HUES6 (cell line): ENCODE measurements around the gene HOXD3.

Experiments used
- H3K27ac ChIP-seq: 2 replicates; pipeline ENCODE4 v1.7.0; 2013; ENCODE audit warnings: low read depth, mild to moderate bottlenecking, low read length, inconsistent platforms
- H3K27me3 ChIP-seq: 2 replicates; pipeline ENCODE4 v1.6.1; 2013; ENCODE audit warnings: low read length; ENCODE audit not compliant: control insufficient read depth, insufficient read depth
- H3K36me3 ChIP-seq: 2 replicates; pipeline ENCODE4 v1.6.1; 2013; ENCODE audit warnings: low read length; ENCODE audit not compliant: control insufficient read depth, insufficient read depth
- H3K4me1 ChIP-seq: 2 replicates; pipeline ENCODE4 v1.6.1; 2013; ENCODE audit warnings: low read length; ENCODE audit not compliant: control insufficient read depth, insufficient read depth
- H3K4me3 ChIP-seq: 2 replicates; pipeline ENCODE4 v1.5.1; 2013; ENCODE audit warnings: low read depth, low read length
- H3K9ac ChIP-seq: one replicate; pipeline ENCODE4 v1.6.1; 2013; ENCODE audit warnings: mild to moderate bottlenecking, low read length
- H3K9me3 ChIP-seq: 2 replicates; pipeline ENCODE4 v1.6.1; 2013; ENCODE audit warnings: low read depth, low read length; ENCODE audit not compliant: control insufficient read depth, insufficient read depth

HOXD3 gene

DNA sequence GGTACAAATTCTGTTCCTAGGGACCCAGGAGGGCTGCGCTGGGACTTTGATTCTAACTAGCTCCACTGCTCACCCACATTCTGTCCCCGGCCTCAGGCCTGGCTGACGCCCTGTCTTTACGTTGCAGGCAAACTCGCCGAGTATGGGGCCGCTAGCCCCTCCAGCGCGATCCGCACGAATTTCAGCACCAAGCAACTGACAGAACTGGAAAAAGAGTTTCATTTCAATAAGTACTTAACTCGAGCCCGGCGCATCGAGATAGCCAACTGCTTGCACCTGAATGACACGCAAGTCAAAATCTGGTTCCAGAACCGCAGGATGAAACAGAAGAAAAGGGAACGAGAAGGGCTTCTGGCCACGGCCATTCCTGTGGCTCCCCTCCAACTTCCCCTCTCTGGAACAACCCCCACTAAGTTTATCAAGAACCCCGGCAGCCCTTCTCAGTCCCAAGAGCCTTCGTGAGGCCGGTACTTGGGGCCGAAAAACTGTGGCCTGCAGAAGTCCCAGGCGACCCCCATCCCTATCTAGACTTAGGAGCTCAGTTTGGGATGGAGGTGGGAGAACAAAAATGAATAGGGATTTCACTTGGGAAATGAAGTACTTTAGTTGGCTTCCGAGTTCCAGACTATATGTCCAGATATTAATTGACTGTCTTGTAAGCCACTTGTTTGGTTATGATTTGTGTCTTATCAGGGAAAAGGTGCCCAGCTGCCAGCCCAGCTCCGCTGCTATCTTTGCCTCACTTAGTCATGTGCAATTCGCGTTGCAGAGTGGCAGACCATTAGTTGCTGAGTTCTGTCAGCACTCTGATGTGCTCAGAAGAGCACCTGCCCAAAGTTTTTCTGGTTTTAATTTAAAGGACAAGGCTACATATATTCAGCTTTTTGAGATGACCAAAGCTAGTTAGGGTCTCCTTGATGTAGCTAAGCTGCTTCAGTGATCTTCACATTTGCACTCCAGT is 32.9 kb downstream of the HOXD3 start:
- H3K36me3 ChIP-seq, result no peaks in the 10 kb centered on the region
- H3K27ac ChIP-seq, result no peak overlapping the region
- peaks cover 39% of the 10 kb centered on the region for H3K4me1 ChIP-seq
- H3K27me3 ChIP-seq, result peaks cover 100% of the 10 kb centered on the region
- peak overlapping the region; percentile 66 for H3K4me3 ChIP-seq
- H3K9me3 ChIP-seq, result no peaks in the 10 kb centered on the region
- peak overlapping the region; percentile 64 for H3K9ac ChIP-seq

DNA sequence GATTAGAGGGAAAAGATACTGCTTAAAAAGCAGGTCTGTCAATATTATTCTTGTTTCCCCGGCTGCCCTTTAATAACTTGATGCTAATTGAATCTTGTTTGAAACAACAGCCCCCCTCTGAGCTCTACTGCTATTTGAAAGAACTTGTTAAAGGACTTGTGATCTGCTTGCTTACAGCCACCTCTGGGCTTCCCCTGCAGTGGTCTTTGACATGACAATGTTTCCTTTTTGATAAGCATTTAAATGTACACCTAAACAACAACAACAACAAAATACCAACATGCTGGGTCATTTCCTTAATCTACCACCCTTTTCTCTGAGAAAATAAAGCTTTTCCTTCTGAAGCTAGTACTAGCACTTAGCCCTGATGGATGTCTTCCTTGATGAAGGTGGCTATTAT is 35.2 kb downstream of the HOXD3 start:
- Histone ChIP-seq H3K4me1 (peaks cover 33% of the 10 kb centered on the region), H3K9me3 (no peaks in the 10 kb centered on the region), H3K27ac (no peak overlapping the region), H3K27me3 (peaks cover 89% of the 10 kb centered on the region), H3K9ac (no peak overlapping the region), H3K36me3 (no peaks in the 10 kb centered on the region), H3K4me3 (no peak overlapping the region; the same call in 1 of the 2 replicates)

DNA sequence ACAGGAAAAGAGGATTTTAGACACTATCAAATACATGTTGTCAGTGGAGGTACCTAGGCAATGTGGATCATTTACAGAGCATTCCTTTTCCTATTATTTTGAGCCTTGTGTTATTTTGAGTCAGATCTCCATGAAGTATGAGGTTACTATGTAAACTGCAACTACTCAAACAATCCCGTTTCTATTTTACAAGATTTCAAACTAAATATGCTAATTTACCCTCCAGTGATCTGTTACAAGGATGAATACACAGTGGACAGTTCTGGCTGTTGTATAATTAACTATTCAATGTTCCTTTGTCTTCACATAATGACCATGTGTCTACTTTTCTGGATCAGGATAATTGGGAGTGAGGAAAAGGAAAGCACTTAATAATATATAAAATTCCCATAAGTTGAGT is 35.9 kb downstream of the HOXD3 start:
- Histone ChIP-seq H3K27me3 (peaks cover 86% of the 10 kb centered on the region), H3K27ac (no peak overlapping the region), H3K9ac (no peak overlapping the region), H3K4me1 (peaks cover 26% of the 10 kb centered on the region), H3K9me3 (no peaks in the 10 kb centered on the region), H3K4me3 (no peak overlapping the region), H3K36me3 (no peaks in the 10 kb centered on the region)

DNA sequence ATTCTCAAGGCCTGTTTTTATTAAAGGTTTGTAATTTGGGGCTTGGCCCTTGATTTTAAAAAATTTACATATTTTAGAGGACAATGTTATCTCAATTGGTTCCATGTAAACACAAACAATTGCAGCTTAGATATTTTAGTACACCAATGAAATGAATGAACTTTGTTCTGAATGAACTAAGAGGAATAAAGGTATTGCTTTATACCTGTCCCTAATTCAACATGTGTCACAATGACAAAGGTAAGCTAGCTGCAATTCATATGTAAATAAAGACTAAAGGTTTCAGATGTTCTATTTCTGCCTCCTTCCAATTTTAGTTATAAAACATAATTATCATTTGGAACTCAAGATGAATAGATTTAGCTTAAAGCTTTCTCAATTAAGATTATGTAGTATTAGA is 42.8 kb downstream of the HOXD3 start:
- peaks cover 23% of the 10 kb centered on the region for H3K27me3 ChIP-seq

DNA sequence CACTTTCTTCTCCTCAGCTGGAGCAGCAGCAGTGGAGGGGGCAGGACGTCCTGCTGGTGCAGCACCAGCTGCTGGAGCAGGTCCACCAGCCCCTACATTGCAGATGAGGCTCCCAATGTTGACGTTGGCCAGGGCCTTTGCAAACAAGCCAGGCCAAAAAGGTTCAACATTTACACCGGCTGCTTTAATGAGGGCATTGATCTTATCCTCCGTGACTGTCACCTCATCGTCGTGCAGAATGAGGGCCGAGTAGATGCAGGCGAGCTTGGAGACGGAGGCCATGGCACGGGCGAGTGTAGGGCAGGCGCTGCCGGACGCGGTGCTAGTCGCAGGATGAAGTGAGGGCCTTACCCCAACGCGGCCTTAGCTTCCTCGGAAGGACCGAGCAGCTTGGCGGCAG is 43.9 kb downstream of the HOXD3 start:
- Histone ChIP-seq H3K9ac (no peak overlapping the region), H3K27me3 (peaks cover 18% of the 10 kb centered on the region), H3K27ac (no peak overlapping the region), H3K4me3 (no peak overlapping the region), H3K9me3 (no peaks in the 10 kb centered on the region), H3K36me3 (no peaks in the 10 kb centered on the region), H3K4me1 (no peaks in the 10 kb centered on the region)

More for the DNA sequence above, 42.8 kb downstream of the HOXD3 start:
- H3K9me3 ChIP-seq, result no peaks in the 10 kb centered on the region
- no peaks in the 10 kb centered on the region for H3K4me1 ChIP-seq
- no peak overlapping the region for H3K9ac ChIP-seq
- no peak overlapping the region for H3K4me3 ChIP-seq
- no peak overlapping the region for H3K27ac ChIP-seq
- no peaks in the 10 kb centered on the region for H3K36me3 ChIP-seq

DNA sequence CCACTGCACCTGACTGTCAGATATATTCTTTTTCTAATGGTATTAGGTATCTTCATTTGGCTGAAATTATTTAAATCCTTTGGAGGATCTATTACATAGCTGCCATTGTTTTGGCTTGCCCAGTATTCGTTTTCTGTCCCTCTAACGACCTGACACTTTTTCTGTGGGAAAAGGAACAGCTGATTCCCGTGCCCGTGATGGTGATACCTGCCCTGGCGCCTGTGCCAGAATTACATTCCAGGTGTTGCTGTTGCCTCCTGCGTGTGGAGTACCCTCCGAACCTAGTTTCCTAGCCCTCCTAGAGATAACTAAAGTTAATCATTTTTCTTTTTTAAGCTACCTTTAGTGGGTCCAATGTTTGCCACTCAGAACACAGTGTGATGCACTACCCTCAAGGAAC is 45.4 kb downstream of the HOXD3 start:
- H3K9me3 ChIP-seq, result no peaks in the 10 kb centered on the region
- H3K36me3 ChIP-seq, result no peaks in the 10 kb centered on the region
- H3K27me3 ChIP-seq, result peaks cover 9% of the 10 kb centered on the region; the same call in 1 of the 2 replicates
- H3K27ac ChIP-seq, result no peak overlapping the region
- no peak overlapping the region for H3K4me3 ChIP-seq
- no peaks in the 10 kb centered on the region for H3K4me1 ChIP-seq
- H3K9ac ChIP-seq, result no peak overlapping the region

DNA sequence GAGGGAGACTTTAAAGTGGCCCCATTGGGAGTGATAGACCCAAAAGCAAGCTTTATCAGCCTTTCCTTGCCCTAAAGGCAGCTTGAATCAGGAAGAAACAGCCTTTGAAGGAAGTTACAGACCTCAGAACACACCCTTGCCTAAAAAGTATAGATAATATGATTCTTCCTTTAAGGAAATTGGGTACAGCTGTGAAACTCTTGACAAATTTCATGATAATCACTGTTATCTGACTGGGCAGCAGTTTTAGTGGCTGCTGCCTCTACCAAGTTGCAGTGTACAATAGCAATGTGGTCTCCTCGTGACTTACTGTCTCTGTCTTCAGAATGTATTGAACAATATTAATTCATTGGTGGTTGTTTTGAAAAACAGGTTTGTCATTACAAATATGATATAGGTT is 48.0 kb downstream of the HOXD3 start:
- Histone ChIP-seq H3K36me3 (no peaks in the 10 kb centered on the region), H3K27me3 (peaks cover 5% of the 10 kb centered on the region; the same call in 1 of the 2 replicates)

DNA sequence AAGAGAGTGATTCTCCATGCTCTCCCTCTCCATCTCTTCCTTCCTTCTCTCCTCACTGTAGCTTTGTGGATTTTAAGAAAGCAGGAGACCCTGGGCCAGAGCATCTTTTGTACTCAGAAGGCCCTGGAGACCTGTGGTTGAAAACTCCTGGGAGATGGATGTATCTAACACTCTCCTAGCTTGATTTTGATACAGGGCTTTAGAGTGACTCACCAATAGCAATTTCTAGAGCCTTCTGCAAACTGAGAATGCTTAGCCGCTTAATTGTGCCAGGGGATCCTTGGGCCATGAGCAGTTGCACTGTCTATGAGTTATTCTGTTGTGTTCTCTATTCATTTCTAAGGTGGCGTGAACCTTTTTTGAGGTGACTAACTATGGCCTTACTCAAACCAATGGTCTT is 49.0 kb downstream of the HOXD3 start:
- Histone ChIP-seq H3K27ac (no peak overlapping the region), H3K27me3 (peaks cover 5% of the 10 kb centered on the region; the same call in 1 of the 2 replicates), H3K4me3 (no peak overlapping the region), H3K36me3 (no peaks in the 10 kb centered on the region), H3K9me3 (no peaks in the 10 kb centered on the region), H3K9ac (no peak overlapping the region), H3K4me1 (no peaks in the 10 kb centered on the region)

More for the DNA sequence above, 48.0 kb downstream of the HOXD3 start:
- H3K9me3 ChIP-seq, result no peaks in the 10 kb centered on the region
- no peaks in the 10 kb centered on the region for H3K4me1 ChIP-seq
- H3K9ac ChIP-seq, result no peak overlapping the region
- H3K27ac ChIP-seq, result no peak overlapping the region
- H3K4me3 ChIP-seq, result no peak overlapping the region

DNA sequence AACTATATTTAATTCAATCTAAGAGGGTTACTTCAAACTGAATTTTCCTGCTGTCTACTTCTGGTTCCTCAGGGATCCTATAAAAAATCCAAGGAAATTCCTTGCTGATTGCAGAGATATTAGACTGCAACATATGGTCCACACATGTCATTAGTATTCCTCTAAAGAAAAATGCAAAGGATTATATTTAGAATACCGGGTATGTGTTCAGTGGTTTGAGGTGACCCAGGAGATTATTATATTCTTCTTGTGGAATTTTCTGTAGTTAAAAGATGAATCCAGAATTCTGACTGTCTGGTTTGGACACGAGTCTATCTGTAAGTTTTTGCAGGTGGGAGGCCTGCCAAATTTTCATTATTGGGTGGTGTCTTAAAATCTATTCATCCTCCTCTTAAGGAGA is 49.6 kb downstream of the HOXD3 start:
- Histone ChIP-seq H3K9ac (no peak overlapping the region), H3K4me1 (no peaks in the 10 kb centered on the region), H3K36me3 (no peaks in the 10 kb centered on the region), H3K9me3 (no peaks in the 10 kb centered on the region), H3K27me3 (peaks cover 5% of the 10 kb centered on the region; the same call in 1 of the 2 replicates), H3K27ac (no peak overlapping the region), H3K4me3 (no peak overlapping the region)

DNA sequence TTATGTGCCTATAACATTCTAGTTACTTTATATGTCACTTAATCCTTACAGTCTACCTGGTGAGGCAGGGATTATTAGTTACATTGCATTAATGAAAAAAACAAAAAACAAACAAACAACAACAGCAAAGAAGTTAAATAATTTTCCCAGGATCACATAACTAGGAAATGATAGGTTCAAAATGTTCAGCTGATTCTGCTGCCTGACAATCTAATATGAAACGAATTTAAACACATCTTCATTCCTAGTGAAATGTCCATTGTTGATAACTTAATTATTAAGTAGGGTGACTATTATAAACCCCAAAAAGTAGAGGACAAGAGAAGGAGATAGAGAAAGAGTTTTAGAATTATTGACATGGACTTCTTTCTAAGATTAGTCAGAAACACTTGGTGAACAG is 54.0 kb downstream of the HOXD3 start:
- Histone ChIP-seq H3K27ac (no peak overlapping the region), H3K9ac (no peak overlapping the region), H3K4me3 (no peak overlapping the region), H3K4me1 (no peaks in the 10 kb centered on the region), H3K9me3 (no peaks in the 10 kb centered on the region), H3K27me3 (0 out of 2 replicates have a peak, but pooled peaks cover 2% of the 10 kb centered on the region), H3K36me3 (no peaks in the 10 kb centered on the region)

DNA sequence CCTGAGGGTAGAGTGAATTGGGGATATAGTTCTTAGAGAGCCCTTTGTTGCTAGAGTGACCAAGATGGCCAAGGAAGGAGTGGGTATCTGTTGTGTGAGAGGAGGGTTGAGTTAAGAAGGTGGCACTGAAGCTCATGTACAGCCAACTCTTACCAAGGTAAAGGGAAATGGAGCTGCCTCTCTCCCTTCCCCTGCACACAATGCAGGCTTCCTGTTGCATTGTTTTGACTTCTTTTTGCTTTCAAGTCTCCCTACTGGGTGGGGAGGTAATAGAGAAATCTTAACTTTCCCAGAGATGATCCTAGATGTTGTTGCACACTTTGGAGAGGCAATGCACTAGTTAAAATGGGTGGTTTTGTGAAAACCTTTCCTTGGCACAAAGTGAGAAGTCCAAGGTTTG is 55.2 kb downstream of the HOXD3 start:
- H3K9me3 ChIP-seq, result no peaks in the 10 kb centered on the region
- H3K27ac ChIP-seq, result no peak overlapping the region
- no peak overlapping the region for H3K4me3 ChIP-seq
- H3K27me3 ChIP-seq, result 0 out of 2 replicates have a peak, but pooled peaks cover 2% of the 10 kb centered on the region
- H3K9ac ChIP-seq, result no peak overlapping the region
- H3K36me3 ChIP-seq, result no peaks in the 10 kb centered on the region
- H3K4me1 ChIP-seq, result no peaks in the 10 kb centered on the region
